ENCODE measurements around the gene HERPUD1.
"Not testable (repeated sequence)": the region's sequence is repeated elsewhere in the genome, so short reads cannot be mapped to it uniquely, and the experiment has no call there.

HERPUD1 gene, protein sequence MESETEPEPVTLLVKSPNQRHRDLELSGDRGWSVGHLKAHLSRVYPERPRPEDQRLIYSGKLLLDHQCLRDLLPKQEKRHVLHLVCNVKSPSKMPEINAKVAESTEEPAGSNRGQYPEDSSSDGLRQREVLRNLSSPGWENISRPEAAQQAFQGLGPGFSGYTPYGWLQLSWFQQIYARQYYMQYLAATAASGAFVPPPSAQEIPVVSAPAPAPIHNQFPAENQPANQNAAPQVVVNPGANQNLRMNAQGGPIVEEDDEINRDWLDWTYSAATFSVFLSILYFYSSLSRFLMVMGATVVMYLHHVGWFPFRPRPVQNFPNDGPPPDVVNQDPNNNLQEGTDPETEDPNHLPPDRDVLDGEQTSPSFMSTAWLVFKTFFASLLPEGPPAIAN

DNA sequence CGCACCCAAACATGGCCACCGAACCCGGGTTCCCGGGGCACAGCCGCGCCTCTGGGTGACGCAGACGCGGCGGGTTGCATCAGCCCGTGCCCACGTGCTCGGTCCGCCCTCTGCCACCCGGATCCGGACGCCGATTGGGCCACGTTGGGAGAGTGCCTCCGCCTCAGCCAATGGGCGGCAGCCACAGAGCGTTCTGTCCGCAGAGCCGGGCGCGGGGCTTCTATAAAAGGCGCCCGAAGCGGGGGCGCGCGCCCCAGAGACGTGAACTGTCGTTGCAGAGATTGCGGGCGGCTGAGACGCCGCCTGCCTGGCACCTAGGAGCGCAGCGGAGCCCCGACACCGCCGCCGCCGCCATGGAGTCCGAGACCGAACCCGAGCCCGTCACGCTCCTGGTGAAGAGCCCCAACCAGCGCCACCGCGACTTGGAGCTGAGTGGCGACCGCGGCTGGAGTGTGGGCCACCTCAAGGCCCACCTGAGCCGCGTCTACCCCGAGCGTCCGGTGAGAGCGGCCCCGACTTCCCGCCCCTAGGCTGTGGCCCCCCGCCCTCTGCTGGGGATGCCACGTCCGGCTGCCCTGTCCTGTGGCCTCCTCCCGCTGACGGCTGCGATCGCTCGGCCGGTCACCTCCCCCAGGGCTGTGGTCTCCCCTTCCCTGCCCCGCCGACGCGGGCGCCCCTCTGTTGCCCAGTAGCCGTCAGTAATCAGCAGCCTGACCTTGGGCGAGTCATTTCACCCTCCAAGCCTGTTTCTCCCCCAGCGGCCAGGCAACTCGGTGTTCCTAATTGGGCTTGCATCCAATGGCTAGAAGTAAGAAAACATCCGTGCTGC lies at the start of gene HERPUD1:
Gene HERPUD1, plus strand, starts transcription at position 251 of the 829 bp plus-strand sequence. Its CDS starts 103 bp downstream, at position 354.
- peak; percentile 99 for DNase-seq (ENCODE audit: low spot score)

DNA sequence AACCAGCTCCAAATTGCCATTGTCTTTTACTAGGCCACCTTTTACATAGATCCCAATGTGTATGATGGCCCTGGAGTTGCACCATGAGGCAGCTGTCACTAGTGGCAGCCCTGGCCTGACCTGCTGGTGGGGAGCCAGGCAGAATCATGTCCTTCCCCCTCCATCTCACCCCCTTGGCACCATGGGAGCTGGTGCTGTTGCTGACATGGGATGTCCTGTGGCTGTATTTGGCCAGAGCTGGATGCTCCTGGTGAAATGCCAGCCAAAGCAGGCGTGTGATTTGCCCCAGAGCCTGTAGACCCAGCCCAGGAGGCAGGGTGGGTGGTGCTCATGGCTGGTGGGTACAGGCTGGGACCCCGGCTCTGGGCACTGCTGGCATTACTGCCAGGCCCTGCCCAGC lies 48.4 kb upstream of the HERPUD1 start:
- DNase-seq (ENCODE audit: low spot score), result no peak

DNA sequence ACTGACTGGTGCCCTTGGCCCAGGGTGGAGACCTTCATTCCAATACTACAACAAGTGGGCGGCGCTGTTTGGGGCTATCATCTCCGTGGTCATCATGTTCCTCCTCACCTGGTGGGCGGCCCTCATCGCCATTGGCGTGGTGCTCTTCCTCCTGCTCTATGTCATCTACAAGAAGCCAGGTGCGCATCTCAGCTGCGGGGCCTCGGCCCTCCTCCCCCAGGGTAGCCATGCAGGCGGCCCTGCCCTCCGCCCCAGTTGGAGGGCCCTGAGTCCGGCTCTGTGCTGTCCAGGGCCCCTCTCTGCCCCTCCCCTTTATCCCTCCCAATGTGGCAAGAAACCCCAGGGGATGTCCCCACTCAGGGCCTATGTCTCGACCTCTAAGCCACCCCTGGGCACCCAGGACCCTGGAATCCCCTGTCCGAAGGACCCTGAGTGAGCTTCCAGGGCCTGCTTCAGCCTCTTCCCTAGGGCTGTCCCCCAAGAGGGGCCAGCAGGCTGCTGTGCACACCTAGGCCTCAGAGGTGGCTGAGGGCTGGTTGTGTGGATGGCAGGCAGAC lies 47.8 kb upstream of the HERPUD1 start:
- DNase-seq (ENCODE audit: low spot score), result no peak

DNA sequence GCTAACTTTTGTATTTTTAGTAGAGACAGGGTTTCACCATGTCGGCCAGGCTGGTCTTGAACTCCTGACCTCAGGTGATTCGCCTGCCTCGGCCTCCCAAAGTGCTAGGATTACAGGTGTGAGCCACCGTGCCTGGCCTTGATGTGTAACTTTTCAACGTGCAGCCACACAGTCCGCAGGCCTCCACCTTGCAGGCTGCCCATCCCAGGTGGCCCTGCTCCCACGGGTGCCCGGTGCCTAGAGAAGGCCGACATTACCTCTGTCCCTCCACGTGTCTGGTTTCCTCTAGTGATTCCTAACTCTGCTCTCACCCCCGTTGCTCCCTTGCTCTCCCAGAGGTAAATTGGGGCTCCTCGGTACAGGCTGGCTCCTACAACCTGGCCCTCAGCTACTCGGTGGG lies 47.0 kb upstream of the HERPUD1 start:
- not testable (repeated sequence) for DNase-seq (ENCODE audit: low spot score)

DNA sequence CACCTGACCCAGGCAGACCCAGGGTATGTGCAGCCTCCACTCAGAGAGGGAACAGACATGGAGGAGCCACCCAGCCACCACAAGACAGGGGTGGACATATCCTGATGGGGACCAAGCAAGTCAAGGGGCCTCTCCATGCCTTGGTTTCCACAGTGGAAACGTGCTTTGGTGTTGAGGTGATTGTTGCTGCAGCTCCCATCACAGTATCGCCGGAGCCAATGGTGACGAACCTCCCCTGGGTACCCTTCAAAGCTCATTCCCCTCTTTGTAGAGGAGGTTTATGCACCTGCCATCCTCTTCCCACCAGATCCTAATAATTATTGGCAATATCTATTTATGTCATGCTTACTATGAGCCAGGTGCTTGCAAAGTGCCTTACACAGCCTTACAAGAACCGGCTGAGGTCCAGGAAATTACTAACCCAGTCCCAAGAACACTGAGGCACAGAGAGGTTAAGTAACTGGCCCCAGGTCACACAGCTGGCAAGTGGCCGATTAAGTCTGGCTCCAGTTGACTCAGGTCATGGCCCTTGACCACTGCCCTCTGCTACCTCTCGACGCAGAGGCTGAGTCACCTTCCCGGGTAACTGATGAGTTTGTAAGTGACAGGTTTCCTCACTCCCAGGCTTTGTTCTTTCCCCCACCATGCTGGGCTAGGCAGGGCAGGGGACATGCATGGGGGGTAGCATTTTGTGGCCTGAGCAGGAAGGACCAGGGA lies 46.3 kb upstream of the HERPUD1 start:
- no peak for DNase-seq (ENCODE audit: low spot score)

DNA sequence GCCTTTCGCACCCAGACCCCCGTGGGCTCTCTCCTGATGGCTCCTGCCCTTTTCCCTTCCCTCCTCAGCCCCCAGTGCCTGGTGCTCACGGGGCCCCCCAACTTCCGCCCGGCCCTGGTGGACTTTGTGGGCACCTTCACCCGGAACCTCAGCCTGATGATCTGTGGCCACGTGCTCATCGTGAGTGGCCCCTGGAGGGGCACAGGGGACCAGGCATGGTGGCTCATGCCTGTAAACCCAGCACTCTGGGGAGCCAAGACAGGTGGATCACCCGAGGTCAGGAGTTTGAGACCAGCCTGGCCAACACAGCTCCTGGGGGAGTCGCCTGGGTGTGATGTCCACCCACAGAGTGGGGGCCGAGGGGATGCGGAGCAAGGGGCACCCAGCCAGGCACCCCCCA lies 45.6 kb upstream of the HERPUD1 start:
- DNase-seq (ENCODE audit: low spot score), result no peak

DNA sequence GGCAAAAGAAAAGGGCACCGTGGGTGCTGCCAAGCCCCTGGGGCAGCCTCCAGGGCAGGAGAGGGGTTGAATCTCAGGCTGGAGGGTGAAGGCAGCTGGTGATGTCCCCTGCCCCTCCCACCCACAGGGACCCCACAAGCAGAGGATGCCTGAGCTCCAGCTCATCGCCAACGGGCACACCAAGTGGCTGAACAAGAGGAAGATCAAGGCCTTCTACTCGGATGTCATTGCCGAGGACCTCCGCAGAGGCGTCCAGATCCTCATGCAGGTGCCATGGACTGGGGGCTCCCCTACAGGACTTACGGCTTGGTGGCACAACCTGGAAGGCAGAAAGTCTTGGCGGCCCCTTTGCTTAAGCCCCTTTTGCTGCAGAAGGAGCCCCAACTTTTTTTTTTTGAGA lies 45.1 kb upstream of the HERPUD1 start:
- DNase-seq (ENCODE audit: low spot score), result no peak

DNA sequence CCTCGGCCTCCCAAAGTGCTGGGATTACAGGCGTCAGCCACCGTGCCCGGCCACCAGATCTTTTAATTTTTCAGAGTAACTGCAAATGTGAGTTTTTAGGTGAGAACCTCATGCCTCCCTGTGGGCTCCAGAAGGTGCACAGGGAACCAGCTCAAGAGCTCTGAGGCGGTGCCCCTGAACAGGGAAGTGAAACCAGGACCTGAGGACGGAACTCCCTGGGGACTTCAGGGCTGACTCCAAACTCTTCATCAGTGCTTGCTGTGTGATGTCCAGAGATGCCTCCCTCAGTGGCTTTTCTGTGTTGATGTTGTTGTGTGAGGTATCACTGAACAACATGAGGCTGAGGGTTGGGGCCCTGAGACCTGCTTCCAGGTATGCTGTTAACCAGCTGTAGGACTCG lies 43.1 kb upstream of the HERPUD1 start:
- DNase-seq (ENCODE audit: low spot score), result no peak

DNA sequence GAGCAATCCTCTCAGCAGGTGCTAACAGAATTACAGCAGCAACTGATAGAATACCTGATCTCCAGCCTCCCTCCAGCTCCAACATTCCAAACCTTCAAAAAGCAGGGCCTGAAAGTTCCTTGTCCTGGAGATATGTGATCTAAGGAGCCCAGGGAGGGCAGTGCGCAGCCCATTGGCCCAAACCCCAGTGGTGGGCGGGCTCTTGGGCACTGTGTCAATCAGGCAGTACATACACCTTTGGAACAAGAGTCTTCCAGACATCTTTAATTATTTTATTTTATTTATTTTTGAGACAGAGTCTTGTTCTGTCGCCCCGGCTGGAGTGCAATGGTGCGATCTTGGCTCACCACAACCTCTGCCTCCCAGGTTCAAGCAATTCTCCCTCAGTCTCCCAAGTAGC lies 42.7 kb upstream of the HERPUD1 start:
- DNase-seq (ENCODE audit: low spot score), result no peak

DNA sequence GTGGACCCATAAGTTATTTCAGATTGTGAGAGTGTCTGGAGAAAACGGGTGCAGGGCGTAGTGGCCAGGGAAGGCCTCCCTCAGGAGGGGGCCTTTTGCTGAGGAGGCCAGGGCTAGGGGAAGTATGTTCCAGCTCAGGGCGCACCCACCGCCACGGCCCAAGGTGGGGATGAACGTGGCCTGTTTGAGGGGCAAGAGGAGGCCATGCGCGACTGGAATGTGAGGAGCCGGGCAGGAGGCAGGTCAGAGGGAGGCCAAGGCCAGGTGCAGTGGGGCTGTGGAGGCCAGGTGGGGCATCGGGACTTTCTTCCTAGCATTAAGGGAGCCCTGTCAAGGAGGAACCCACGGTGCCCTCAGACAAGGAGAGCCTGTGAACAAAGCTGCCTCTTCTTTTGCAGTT lies 40.3 kb upstream of the HERPUD1 start:
- no peak for DNase-seq (ENCODE audit: low spot score)

DNA sequence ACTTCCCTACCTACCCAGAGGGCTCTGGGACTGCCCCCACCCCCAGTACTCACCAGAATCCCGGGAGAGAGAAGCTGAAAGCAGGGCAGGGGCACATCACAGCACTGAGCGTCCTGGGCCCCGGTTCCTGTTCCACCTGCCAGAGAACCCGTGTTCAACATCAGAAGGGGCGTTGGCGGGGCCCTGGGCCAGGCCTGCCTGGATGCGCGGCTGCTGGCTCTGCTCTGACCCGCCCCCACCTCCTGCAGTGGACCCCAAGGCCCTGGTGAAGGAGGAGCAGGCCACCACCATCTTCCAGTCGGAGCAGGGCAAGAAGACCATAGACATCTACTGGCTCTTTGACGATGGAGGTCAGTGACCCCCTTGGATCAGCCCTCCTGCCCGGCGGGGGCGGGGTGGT lies 39.2 kb upstream of the HERPUD1 start:
- no peak for DNase-seq (ENCODE audit: low spot score)

DNA sequence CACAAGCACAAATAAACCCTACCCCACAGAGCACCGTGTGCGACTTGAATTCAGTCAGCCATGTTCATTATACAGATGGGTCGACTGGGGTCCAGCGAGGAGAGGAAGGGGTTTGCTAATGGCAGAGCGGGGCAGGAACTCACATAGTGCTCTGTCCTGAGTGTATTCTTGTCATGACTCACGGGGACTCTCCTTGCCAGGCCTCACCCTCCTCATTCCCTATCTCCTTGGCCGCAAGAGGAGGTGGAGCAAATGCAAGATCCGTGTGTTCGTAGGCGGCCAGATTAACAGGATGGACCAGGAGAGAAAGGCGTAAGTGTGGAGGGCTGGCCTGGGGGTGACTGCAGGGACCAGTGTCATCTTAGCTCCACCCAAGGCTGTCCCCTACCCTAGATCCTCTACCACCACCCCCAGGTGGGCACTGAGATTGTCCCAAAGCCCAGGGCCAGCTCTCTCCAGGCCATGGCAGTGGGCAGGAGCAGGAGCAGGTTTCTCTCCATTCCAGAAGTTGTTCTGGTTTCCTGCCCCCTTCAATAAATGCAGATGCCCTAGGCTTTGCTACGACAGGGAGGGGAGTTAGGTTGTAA lies 37.5 kb upstream of the HERPUD1 start:
- DNase-seq (ENCODE audit: low spot score), result no peak

DNA sequence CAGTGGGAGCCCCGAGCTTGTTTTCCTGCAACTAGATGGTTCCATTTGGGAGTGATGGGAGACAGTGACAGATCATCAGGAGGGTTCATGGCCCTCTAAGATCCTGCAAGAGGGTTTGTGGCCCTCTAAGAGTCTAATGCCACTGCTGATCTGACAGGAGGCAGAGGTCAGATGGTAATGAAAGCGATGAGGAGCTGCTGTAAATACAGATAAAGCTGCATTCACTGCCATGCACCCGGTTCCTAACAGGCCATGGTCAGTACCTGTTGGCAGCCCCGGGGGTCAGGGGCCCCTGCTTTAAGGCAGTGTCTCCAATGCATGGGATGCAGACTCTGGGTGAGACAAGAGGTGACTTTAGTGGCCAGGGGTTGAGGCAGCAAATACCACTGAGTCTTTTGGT lies 36.1 kb upstream of the HERPUD1 start:
- no peak for DNase-seq (ENCODE audit: low spot score)

DNA sequence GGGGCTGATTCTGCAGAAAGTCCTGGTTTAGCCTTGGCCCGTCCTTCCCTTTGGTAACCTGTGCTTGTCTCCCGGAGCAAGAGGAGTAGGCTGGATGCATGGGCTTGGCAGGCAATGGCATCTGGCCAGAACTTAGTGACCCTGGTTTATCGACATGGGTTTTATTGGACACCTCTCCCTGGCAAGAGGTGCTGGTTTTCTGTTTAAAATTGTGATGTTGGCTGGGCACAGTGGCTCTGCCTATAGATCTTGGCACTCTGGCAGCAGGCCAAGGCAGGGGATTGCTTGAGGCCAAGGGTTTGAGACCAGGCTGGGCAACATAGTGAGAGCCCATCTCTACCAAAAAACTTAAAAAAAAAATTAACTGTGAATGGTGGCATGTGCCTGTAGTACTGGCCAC lies 35.7 kb upstream of the HERPUD1 start:
- DNase-seq (ENCODE audit: low spot score), result no peak

DNA sequence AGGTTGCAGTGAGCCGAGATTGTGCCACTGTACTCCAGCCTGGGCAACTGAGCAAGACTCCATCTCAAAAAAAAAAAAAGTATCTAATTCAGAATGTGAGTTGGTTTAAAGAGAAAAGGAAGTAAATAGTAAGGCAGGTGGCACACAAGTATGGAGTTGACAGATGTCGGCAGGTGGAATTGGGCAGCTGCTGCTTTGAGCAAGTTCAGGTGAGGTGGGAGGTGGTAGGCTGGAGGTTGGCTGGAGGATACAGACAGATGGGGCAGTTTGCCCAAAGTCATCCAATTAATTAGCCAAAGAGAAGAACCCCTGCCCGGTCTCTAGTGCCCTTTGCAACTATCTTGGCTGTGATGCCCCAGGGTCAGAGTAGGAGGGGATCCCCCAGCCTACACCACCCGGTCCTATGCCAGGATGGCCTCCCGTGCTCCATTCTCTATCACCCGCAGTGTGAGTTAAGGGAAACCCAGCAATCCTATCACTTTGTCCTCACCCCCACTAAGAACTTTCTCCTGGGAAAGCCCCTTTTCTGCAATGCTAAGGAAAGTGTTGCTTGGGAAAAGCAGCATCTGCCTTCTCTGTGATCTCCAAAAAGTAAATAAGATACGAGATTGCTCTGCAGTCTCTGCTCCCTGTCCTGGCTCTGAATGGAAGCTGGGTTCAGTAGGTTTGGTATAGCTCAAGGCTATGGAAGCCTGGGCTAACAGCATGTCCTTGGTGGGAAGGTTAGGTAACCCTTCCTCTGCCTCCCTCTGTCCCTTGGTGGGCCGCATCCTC lies 34.7 kb upstream of the HERPUD1 start:
- DNase-seq (ENCODE audit: low spot score), result no peak

DNA sequence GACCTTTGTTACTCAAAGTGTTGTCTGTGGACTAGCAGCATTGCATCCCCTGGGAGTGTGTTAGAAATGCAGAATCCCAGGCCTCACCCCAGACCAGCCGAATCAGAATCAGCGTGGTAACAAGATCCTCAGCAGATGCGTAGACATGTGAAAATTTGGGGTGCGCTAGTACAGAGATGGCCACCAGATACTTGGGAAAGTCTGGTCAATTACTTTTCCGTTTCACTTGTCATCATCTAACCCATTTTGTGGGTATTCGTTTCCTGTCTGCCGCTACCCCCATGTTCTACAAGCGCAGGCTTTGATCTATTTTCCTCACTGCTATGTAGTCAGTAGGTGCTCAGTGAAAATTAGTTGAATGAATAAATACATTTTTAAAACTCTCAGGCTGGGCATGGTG lies 33.1 kb upstream of the HERPUD1 start:
- DNase-seq (ENCODE audit: low spot score), result no peak

DNA sequence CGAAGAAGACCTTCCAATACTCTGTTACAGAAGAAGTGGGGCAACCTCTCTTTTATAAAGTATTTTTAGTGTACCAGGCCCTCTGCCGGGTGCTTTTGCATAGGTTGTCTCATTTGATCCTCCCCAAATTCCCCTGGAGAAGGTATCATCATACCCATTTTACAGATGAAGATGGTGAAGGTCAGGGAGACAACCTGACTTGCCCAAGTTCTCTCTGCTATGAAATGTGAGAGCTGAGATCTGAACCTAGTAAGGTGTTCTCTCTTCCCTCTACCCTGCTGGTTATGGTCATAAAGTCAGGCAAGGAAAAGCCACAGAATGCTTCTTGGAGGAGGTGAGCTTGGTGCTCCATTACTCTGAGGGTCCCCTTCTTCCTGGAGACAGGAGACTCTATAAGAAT lies 28.1 kb upstream of the HERPUD1 start:
- no peak for DNase-seq (ENCODE audit: low spot score)

DNA sequence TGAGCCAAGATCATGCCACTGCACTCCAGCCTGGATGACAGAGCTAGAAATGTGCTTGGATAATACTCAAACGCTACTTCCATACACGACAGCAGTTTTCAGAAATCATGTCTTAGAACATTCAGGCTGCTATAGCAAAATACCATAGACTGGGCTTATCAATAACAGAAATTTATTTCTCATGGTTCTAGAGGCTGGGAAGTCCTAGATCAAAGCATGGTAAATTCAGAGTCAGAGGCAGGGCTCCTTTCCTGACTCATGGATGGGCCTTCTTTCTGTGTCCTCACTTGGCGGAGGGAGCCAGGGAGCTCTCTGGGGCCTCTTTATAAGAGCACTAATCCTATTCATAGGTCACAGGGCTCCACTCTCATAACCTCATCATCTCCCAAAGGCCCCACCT lies 24.5 kb upstream of the HERPUD1 start:
- no peak for DNase-seq (ENCODE audit: low spot score)

DNA sequence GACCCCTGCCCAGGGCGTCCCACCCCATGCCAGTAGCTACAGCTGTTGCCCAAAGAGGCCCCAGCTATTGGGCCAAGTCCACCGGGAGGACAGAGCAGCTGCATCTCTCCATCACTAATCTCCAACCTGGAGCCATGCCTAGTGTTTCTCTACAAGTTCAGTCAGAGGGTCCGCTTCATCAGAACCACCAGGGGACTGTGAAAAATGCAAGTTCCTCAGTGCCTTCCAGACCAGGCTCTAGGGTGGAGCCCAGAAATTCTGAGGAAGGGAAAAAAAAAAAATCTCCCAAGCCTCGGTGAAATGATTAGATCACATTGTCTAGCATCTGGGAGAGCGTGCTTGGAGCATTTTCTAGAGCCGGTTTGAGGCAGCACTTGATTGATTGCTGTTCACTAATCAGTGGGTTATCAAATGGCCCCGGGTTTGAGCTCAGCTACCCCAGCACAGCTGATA lies 22.4 kb upstream of the HERPUD1 start:
- no peak for DNase-seq (ENCODE audit: low spot score)

DNA sequence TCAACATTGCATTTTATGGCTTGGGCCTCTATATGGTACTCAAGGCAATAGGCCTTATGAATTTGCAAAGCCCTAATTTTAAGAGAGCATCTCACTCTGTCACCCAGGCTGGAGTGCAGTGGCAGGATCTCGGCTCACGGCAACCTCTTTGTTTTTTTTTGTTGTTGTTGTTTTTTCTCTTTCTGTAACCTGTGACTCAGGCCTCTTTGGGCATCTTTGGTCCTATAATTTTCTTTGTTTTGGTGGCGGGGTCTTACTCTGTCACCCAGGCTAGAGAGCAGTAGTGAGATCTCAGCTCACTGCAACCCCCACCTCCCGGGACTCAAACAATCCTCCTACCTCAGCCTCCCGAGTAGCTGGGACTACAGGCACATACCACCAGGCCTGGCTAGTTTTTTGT lies 21.8 kb upstream of the HERPUD1 start:
- no peak for DNase-seq (ENCODE audit: low spot score)

Measured in D341Med (cell line).